GM13976 (cell line): Measurements from ENCODE around the gene ERCC4.

ENCODE experiments used
- DNase-seq: peaks from one replicate; pipeline ENCODE4 v3.0.0; 2012; ENCODE audit warnings: low spot score
- in situ Hi-C: fragments of 300-500 bp; cut with MboI; formaldehyde crosslinking; loops from one replicate; pipeline ENCODE4 v1.12.0; 2022; ENCODE audit warnings: low sequenced_read_pairs, mixed read lengths, inconsistent platforms; ENCODE audit not compliant: unreplicated experiment
- TF ChIP-seq, protein P1 (sequence below): IDR thresholded peaks from 2 replicates; pipeline ENCODE4 v1.5.1; 2012; ENCODE audit warnings: borderline replicate concordance, mild to moderate bottlenecking; ENCODE audit not compliant: insufficient read depth; ENCODE audit errors: extremely low read depth, missing control alignments, control extremely low read depth

ERCC4 gene

DNA sequence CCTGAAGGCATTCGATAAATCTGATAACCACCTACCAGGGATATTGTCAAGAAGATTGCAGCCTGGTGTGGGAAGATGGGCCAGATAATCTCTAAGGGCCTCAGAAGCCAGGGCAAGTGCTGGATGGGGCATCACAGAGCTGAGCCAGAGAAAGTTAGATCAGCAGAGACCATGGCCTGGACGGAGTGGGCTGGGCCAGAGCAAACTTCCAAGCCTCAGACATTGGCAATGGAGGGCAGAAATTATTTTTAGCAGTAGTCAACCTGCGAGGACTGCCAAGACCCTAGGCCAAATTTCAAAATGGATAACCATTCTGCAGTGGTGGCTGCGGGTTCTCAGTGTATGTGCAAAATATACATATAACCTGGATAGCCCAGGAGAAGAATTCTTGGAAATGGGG lies 18.5 kb downstream of the ERCC4 start:
- in situ Hi-C loops: loop anchor here (25.0 kb wide), 1 partner anchor 599 kb away; no protein-coding TSS in a partner anchor
- TF ChIP-seq, protein P1, sequence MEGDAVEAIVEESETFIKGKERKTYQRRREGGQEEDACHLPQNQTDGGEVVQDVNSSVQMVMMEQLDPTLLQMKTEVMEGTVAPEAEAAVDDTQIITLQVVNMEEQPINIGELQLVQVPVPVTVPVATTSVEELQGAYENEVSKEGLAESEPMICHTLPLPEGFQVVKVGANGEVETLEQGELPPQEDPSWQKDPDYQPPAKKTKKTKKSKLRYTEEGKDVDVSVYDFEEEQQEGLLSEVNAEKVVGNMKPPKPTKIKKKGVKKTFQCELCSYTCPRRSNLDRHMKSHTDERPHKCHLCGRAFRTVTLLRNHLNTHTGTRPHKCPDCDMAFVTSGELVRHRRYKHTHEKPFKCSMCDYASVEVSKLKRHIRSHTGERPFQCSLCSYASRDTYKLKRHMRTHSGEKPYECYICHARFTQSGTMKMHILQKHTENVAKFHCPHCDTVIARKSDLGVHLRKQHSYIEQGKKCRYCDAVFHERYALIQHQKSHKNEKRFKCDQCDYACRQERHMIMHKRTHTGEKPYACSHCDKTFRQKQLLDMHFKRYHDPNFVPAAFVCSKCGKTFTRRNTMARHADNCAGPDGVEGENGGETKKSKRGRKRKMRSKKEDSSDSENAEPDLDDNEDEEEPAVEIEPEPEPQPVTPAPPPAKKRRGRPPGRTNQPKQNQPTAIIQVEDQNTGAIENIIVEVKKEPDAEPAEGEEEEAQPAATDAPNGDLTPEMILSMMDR: no peak
- DNase-seq: no peak

- DNase-seq: no peak
- in situ Hi-C loops: loop anchor here (25.0 kb wide), 1 partner anchor 597 kb away; no protein-coding TSS in a partner anchor
- TF ChIP-seq, protein P1: no peak
These were observed 19.9 kb downstream of the ERCC4 start for GRCh38 chr16:13939821-13940220.

DNA sequence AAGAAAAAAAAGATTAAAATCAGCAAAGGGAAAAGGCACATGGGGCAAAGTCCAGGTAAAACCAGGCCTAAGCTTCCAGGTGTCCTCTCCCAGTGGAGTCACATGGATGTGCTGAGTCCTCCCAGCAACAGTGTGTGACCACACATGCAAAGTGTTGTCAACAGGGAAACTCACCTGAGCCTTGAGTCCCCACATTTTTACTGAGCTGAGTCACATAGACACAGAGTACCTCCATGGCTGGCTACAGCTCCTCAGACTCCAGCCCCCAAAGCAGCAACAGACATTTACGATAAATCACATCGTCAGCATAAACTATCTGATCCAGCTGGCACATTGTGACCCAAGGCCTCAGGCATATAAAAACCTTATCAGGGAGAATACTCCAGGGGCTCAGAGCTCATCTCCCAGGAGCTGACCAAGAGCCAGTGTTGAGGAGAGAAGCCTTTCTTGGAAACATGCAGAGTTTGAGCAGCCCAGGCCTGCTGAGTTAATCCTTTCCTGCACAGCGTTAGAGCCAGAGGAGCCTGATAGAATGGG lies 20.5 kb downstream of the ERCC4 start:
- in situ Hi-C loops: loop anchor here (25.0 kb wide), 1 partner anchor 597 kb away; no protein-coding TSS in a partner anchor
- no peak for DNase-seq
- TF ChIP-seq, protein P1: no peak

DNA sequence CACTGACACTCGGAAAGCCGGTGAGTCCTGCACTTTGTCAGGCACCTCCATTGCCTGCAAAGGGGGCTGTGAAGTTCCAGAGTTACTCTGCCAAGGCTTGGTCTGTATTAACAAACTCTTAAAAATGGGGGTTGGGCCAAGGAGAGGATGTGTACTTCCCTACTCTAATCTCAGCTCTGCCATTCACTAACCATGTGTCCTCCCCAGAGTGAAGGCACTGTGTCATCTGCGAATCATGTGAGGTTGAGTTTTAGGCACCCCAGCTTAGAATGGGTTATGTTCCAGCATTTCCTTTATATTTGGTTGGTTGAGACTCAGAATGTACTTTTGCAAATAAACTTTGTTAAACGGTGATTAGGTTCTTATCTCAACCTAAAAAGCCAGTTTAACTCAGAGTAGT lies 24.9 kb downstream of the ERCC4 start:
- in situ Hi-C loops: loop anchor here (25.0 kb wide), 1 partner anchor 592 kb away; no protein-coding TSS in a partner anchor
- TF ChIP-seq, protein P1: no peak
- DNase-seq: no peak

GRCh38 chr16:13945744-13946485 lies 26.0 kb downstream of the ERCC4 start:
- TF ChIP-seq, protein P1: no peak
- in situ Hi-C loops: loop anchor here (25.0 kb wide), 1 partner anchor 591 kb away; no protein-coding TSS in a partner anchor
- no peak for DNase-seq

GRCh38 chr16:13948086-13948485 lies 28.1 kb downstream of the ERCC4 start:
- TF ChIP-seq, protein P1: no peak
- in situ Hi-C loops: loop anchor here (25.0 kb wide), 1 partner anchor 589 kb away; no protein-coding TSS in a partner anchor
- no peak for DNase-seq
